Sciatic nerve (tissue), 2 donors: ENCODE measurements around the gene ING5. TPM values are rescaled to one million over a fixed set of nuclear protein-coding genes. Genes with fewer than 3 reads are reported as not detected.
"Not testable (repeated sequence)": the region's sequence is repeated elsewhere in the genome, so short reads cannot be mapped to it uniquely, and the experiment has no call there.

Source experiments
- ATAC-seq: fragments of 200-7000 bp; cut with Tn5 transposase; one replicate; pipeline ENCODE4 v1.9.1; 2020; ENCODE audit warnings: mild to moderate bottlenecking, moderate library complexity
- DNase-seq: peaks from one replicate; pipeline ENCODE4 v3.0.0-alpha.2; 2020; ENCODE audit warnings: low spot score
- intact Hi-C: fragments of 100-400 bp; cut with DNase I; formaldehyde crosslinking; loops from one replicate; pipeline ENCODE4 v1.14.2; 2022
- total RNA-seq: library from RNA; stranded (reverse); fragmentation: NEBNext Ultra II Directional; extraction: Animal tissue kit (Norgen Biotek cat#: 25700); gene quantifications from one replicate; pipeline ENCODE4 v1.2.1, GENCODE V29; 2021
- donor health status: DM: no; HTN: no; CAD: no.
- donor health status: DM: no; HTN: no; CAD: no.

ING5 gene
- total RNA-seq, 1 donor from 2014 or later, result 46.1 TPM

DNA sequence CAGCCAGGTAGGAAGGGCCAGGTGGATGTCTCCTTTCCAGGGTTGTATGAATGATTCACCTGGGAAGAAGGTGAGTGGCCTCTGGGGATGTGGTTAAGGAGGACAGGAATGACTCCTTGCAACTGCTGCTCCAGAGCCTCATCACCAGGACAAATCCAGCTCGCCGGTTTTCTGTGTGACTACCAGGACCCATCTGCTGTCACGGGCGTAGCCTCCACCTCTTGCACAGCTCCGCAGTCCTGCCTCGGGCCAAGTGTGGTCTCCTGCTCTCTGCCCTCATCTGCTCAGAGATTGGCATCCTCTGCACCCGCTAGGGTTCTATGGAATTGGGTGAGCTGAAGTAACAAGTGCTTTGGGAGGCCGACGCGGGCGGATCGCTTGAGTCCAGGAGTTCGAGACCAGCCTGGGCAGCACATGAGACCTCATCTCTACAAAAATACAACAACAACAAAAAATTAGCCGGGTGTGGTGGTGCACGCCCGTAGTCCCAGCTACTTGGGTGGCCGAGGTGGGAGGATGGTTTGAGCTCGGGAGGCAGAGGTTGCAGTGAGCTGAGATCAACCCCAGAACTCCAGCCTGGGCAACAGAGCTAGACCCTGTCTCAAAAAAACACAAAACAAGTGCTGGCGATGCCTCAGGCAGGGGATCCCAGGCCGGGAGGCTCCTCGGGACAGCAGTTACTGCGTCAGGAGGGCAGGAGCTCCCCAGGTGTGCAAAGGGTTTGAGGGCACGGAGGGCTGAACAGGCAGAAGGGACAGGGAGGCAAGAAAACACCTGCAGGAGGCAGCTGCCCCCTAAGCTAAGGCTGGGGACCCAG, 31.8 kb downstream of the ING5 start:
- ATAC-seq, result no peak
- no peak for DNase-seq
- intact Hi-C loops, result no loop called here

DNA sequence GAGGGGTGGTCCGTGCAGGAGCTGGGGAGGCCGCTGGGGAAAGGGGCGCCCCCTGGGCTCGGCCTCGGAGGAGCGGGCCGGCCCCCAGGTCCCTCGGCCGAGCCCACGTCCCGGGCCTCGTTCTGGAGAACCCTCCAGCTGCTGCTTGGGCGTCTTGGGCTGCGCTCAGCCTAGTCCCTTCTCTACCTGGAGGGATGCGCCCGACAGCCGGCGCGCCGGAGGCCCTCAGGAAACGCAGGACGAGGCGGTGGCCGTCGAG, 32.3 kb downstream of the ING5 start:
- ATAC-seq, result no peak
- intact Hi-C loops, result no loop called here

DNA sequence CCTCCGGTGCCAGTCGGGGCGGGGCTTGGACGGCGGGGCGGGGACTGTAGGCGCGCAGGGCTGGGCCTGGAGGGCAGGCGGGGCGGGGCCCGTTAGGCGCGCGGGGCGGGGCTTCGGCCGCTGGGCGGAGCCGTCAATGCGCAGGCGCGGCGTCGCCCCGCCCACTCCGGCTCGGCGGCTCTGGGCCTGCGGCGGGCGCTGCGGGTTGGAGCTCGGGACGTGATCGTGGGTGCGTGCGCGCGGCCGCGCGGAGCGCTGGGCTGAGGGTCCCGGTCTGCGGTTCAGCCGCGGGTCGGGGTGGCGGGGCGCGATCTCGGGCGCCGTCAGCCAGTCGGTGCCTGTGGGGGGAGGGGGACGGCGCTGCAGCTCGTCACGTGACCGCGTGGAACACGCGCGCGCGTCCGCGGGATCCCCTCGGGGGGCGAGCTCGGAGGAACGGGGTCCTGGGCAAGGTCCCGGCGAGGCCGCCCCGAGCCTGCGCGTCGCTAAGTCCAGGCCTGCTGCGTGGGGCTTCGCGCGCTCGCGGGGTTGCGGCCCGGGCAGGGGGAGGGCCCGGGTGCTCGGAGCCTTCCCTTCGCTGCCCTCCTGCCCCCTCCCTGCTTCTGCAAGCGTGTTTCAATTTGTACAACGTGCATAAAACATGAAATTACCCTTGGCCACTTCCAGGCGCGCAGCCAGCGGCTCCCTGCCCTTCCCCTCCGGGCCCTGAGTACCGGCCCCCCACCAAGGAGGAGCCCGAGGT, 32.8 kb downstream of the ING5 start, which contains the start of gene D2HGDH:
Gene D2HGDH, plus strand, starts transcription at position 164 of the 742 bp plus-strand sequence. CDS start 595 bp downstream, outside the sequence.
- intact Hi-C loops, result no loop called here
- DNase-seq (peak; percentile 98), ATAC-seq (peak; percentile 94)

More for the DNA sequence above, 32.3 kb downstream of the ING5 start:
- DNase-seq, result no peak

DNA sequence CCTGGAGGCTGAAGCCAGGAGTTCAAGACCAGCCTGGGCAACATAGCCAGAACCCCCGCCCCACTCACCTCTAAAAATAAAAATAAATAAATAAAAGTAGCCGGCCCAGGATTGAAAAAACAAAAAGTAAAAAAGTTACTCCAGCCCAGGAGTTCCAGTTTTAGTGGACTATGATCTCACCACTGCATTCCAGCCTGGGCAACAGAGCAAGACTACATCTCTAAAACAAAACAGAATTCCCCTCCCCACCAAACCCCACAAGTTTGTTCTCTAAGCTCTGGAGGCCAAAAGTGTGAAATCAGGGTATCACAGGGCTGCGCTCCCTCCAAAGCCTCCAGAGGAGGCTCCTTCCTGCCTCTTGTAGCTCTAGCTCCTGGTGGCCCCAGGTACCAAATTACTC, 34.3 kb downstream of the ING5 start:
- DNase-seq (no peak), ATAC-seq (no peak)
- intact Hi-C loops, result no loop called here

DNA sequence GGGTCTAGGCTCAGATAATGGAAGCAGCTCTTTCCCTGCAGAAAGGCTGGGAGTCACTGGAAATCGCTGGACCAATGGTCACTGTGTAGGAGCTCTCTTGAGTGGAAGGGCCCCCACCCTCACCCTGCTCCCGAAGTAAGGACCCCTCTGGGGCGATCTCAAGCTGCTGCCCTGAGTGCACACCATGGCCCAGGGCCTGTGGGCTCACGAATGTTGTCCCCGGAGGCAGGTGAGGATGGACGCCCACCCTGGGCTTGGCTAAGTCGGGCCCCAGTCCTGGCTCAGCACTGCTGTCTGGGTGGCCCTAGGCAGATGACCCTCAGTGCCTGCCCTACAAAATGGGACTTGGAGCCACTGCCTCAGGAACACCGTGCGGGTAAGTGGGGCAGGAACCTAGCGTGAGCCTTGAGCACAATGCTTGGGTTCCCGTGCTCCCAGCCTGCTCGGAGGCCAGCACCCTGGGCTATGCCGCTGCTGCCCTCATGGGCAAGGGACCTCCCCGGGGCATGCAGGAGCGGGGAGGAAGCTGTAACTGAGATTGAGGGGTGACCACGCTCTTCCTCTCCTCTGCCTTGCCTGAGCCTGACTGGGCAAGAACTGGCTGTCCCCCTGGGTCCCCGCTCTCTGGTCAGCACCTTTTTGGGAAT, 36.3 kb downstream of the ING5 start:
- DNase-seq, result no peak
- intact Hi-C loops, result no loop called here
- ATAC-seq, result no peak

DNA sequence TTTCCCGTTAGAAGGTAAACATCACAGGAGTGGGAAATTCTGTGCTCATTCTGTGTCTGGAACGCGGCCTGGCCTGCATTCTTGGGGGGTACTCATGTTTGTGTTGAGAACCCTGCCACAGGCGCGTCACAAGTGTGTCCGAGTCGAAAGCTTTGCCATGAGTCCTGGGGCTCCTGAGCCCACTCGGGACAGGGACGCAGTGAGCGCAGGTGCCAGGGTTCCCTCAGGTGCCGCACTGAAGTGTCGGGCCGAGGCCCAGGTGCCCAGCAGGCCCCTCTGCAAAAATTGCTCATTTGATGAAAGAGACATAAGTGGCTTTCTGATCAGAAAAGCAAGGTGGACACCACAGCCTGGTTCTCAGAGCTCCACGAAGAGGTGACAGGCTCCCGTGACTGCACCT, 37.3 kb downstream of the ING5 start:
- DNase-seq, result no peak
- ATAC-seq, result no peak
- intact Hi-C loops, result no loop called here

DNA sequence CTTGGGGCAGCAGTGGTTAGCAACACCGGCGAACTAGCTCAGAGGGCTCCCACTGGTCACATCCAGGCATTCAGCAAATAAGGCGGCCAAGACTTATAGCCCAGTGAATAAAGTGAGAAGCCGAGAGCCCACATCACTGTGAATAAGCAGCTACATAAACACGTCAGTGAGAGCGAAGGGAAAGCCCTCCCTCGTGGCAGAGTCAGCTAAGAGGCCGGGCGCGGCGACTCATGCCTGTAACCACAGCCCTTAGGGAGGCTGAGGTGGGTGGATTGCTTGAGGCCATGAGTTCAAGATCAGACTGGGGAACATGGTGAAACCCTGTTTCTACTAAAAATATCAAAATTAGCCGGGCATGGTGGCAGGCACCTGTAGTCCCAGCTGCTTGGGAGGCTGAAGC, 37.8 kb downstream of the ING5 start:
- ATAC-seq (no peak), DNase-seq (no peak)
- intact Hi-C loops, result loop anchor here (10.0 kb wide), 1 partner anchor 135 kb away; no protein-coding TSS in a partner anchor

DNA sequence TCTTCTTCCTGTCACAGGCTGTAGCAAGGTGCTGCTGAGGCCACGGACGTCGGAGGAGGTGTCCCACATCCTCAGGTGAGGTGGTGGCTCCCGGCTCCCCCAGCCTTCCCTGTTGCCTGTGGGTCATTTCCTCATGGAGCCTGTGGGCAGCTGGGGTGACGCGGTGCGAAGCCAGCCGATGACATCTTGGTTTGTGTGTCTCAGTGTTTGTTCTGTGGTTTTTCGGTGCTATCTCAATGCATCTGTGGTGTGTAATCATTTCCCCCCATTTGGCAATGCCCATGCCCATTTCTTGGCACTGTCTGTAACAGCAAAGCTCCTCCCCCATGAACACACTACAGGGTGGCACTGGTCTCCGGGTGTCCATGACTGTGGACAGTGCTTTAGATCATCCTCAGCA, 39.2 kb downstream of the ING5 start:
- intact Hi-C loops, result loop anchor here (10.0 kb wide), 1 partner anchor 134 kb away; no protein-coding TSS in a partner anchor
- no peak for DNase-seq
- no peak for ATAC-seq

DNA sequence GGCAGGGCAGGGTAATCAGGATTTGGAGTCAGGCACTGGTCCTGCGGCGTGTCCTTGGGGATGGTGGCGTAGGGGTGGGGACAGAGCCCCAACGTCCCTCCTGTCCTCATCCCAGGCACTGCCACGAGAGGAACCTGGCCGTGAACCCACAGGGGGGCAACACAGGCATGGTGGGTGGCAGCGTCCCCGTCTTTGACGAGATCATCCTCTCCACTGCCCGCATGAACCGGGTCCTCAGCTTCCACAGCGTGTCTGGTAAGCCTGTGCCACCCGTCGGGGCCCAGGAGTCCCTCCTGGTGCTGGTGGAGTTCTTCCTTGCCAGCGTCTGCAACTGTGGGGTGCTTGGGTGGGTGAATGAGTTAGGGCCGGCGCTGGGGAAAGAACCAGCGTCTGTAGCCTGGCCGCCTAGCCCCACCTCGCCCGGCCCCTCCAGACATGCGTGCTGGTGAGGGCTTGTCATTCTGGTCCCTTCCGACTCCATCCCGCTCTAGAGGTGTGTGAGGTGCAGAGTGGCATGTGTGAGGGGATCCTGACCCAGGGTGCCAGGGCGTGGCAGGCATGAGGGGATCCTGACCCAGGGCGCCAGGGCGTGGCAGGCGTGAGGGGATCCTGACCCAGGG, 40.6 kb downstream of the ING5 start:
- no peak for DNase-seq
- intact Hi-C loops, result loop anchor here (10.0 kb wide), 1 partner anchor 132 kb away; no protein-coding TSS in a partner anchor
- no peak for ATAC-seq

DNA sequence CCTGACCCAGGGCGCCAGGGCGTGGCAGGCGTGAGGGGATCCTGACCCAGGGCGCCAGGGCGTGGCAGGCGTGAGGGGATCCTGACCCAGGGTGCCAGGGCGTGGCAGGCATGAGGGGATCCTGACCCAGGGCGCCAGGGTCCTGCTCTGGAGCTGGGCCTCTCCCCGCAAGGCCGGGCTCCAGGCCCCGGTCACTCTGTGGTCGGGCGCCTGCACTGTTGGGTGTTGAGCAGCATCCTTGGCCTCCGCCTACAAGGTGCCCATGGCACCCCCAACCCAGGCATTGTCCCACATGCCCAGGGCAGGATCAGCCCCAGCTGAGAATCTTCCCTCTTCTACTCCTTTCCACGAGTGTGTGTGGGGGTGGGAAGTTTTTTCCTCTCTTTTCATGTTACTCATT, 41.2 kb downstream of the ING5 start:
- not testable (repeated sequence) for ATAC-seq, DNase-seq
- intact Hi-C loops, result loop anchor here (10.0 kb wide), 1 partner anchor 132 kb away; no protein-coding TSS in a partner anchor

DNA sequence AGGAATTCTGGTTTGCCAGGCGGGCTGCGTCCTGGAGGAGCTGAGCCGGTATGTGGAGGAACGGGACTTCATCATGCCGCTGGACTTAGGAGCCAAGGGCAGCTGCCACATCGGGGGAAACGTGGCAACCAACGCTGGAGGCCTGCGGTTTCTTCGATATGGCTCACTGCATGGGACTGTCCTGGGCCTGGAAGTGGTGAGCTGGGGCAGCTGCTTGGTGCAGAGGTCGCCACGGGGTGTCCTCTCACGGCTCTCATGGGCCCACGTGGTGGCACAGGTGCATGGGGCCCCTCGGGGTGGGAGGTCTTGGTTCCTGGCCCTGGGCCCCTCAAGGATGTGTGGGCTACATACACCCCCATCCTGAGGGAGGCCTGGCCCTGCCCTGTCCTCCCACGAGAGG, 41.8 kb downstream of the ING5 start:
- intact Hi-C loops, result loop anchor here (10.0 kb wide), 1 partner anchor 131 kb away; no protein-coding TSS in a partner anchor
- ATAC-seq (no peak), DNase-seq (no peak)

DNA sequence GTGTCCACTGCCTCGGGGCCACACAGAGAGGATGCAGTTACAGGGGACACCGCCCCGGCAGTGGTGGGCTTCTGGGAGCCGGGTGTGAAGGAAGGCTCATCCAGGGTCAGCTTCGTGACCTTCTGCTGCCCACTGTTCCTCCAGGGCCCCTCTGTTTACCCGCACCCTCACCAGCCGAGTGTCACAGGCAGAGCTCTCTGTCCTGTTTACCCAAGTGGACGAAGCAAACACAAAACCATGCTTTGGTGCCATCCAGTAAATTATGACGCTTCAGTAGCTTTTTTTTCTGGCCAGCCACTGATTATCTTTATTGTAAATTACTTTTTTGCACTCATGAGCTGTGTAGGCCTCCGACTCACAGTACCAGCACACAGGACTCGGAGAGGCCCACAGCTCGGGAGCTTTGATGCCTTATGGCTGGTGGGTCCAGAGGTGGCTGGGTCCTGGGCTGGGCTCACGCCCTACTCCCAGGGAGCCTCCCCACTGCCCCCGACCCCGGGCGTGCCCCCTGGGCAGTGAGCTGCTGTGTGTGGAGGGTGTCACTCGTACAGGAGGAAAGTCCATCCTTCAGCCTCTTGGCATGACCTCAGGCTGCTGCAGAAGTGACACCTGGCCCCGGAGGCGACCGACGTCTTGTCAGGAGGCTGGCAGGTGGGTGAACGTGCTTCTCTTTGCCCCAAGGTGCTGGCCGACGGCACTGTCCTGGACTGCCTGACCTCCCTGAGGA, 42.4 kb downstream of the ING5 start:
- DNase-seq, result no peak
- ATAC-seq, result no peak
- intact Hi-C loops, result loop anchor here (10.0 kb wide), 1 partner anchor 131 kb away; no protein-coding TSS in a partner anchor

DNA sequence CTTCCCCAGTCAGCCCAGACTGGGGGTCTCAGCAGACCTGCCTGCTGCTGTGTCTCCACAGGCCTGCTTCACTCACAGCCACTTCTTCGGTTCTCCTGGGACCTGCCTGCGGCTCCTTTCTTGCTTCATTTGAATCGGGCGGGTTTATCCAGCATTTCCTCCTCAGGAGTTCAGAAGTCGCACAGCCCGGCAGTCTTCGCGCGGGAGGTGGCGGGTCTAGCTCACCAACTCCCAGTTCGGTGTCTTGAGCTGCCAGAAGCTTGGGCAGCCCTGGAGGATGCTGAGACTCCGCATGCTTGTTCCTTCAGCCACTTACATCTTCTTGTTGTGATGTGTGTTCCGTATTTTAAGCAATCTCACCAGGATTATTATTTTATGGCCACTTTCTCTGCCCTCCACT, 43.4 kb downstream of the ING5 start:
- ATAC-seq (no peak), DNase-seq (no peak)
- intact Hi-C loops, result loop anchor here (10.0 kb wide), 1 partner anchor 130 kb away; no protein-coding TSS in a partner anchor

DNA sequence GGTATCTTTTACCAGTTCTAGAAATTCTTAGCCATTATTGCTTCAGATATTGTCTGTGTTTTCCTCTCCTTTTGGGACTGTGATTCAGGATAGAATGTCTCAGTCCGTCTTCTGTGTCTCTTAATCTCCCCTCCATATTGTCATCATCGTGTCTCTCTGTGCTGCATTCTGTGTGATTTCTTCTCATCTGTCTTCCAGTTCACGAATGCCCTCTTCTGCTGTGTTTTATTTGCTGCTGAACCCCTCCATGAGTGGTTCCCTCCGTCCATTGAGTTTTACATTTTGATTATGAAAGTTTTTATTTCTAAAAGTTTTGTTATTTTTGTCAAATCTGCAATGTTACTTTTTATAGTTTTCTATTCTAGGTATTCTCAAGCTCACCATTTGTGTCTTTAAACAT, 44.2 kb downstream of the ING5 start:
- no peak for DNase-seq
- intact Hi-C loops, result loop anchor here (10.0 kb wide), 1 partner anchor 129 kb away; no protein-coding TSS in a partner anchor
- no peak for ATAC-seq

DNA sequence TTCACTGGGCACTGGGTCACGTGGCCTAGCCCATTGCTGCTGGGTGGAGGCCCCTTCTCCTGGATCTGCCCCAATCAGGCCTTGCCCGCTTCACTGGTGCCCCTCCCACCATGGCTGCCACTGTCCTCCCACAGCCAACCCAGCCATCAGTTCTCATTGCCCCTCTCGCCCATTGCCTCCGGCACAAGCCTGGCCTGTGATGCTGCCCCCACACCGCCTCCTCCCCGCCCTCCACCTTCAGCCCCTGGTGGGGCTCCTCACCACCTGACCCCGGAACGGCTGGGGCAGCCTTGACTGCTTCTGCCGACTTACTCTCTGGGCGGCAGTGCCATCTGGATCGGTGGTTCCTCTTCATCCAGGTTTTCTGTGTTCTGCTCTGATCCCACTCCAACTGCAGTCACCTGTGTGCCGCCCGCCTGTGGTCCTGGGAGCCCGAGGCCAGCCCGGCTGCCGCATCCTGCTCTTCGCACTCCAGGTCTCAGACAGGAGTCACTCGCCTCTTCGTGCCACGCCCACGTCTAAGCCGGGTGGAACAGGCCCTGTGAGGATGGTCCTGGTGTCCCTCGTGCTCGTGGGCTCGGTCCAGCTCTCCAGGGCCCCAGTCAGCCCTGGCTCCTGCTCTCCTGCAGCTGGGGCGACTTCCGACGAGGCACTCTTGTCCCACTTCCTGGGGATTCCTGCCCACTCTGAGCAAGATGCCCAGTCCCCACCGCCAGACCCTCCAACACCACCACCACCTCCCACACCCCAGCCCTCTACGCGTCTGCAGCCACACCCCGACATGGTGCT, 46.8 kb downstream of the ING5 start:
- intact Hi-C loops, result loop anchor here (10.0 kb wide), 1 partner anchor 126 kb away; no protein-coding TSS in a partner anchor
- no peak for ATAC-seq
- no peak for DNase-seq

DNA sequence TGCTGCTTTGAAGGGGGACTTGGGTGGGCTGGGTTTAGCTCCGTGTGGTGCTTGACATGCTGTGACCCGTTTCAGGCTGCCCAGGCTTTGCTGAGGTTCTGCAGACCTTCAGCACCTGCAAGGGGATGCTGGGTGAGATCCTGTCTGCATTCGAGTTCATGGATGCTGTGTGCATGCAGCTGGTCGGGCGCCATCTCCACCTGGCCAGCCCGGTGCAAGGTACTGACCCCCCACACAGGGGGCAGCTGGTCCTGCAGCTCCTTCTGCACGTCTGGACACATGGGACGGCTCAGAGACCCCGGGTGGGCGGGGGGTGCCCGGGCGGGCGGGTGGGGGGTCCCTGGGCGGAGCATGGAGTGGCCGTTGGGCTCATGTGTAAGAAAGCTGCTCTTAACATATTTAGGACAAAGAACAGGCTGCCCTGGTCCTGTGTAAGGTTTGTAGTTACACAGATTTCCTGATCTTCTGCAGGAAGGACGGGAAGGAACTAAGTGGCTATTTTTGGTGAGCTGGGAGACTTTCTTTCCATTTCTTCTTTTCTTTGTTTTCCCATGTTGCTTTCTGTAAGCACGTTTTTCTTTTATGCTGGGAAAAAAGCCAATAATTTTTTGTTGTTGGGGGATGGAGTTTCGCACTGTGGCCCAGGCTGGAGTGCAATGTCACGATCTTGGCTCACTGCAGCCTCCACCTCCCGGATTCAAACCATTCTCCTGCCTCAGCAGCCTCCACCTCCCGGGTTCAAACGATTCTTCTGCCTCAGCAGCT, 48.4 kb downstream of the ING5 start:
- DNase-seq (no peak), ATAC-seq (no peak)
- intact Hi-C loops, result no loop called here

DNA sequence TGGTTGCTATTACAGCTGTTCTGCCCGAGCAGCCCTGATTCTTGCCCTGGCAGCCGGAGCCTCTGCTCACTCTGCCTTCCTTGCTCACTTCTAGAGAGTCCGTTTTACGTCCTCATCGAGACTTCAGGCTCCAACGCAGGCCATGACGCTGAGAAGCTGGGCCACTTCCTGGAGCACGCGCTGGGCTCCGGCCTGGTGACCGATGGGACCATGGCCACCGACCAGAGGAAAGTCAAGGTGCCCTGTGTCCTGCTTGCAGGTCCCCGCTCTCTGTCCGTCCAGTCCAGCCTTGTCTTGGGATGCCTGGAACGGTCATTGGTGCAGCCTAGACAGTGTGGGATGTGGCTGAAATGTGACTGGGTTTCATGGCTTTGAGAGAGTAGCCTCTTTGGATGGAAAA, 49.3 kb downstream of the ING5 start:
- ATAC-seq (no peak), DNase-seq (no peak)
- intact Hi-C loops, result no loop called here
